ENCODE data around the gene PRSS56.

Gene PRSS56

GRCh38 chr2:232538671-232539070, 18.5 kb downstream of the PRSS56 start:
- Mint-ChIP-seq H3K4me1 (peaks cover 71% of the 10 kb centered on the region), H3K9me3 (peaks cover 8% of the 10 kb centered on the region), H3K27me3 (ENCODE audit: low read depth, poor library complexity) (no peaks in the 10 kb centered on the region), H3K27ac (peak overlapping the region; percentile 65), H3K4me3 (peak overlapping the region; percentile 64), H3K36me3 (ENCODE audit: low read depth) (peaks cover 10% of the 10 kb centered on the region)
- no peak for TF ChIP-seq CTCF (IDR thresholded peaks at IDR 0.05)
- no peak for DNase-seq

- Mint-ChIP-seq H3K4me3 (peak within 1 kb of the TSS; percentile 64), H3K36me3 (ENCODE audit: low read depth) (peaks cover 16% of the 10 kb centered on the region), H3K9me3 (peaks cover 8% of the 10 kb centered on the region), H3K27me3 (ENCODE audit: low read depth, poor library complexity) (no peaks in the 10 kb centered on the region), H3K27ac (peak within 1 kb of the TSS; percentile 74), H3K4me1 (peaks cover 62% of the 10 kb centered on the region)
- no peak for TF ChIP-seq CTCF (IDR thresholded peaks at IDR 0.05)
- peak; percentile 65 for DNase-seq
These were observed 19.4 kb downstream of the PRSS56 start, which contains the start of gene CHRNG for GRCh38 chr2:232539298-232540231. Gene CHRNG (plus strand): TSS chr2:232539692. CDS start chr2:232539748, 56 bp downstream.

GRCh38 chr2:232540441-232541041, 20.4 kb downstream of the PRSS56 start:
- Mint-ChIP-seq H3K27ac (peak overlapping the region; percentile 39), H3K9me3 (peaks cover 8% of the 10 kb centered on the region), H3K36me3 (ENCODE audit: low read depth) (peaks cover 24% of the 10 kb centered on the region), H3K27me3 (ENCODE audit: low read depth, poor library complexity) (no peaks in the 10 kb centered on the region), H3K4me1 (peaks cover 55% of the 10 kb centered on the region), H3K4me3 (peak overlapping the region; percentile 28)
- no peak for DNase-seq
- TF ChIP-seq CTCF (IDR thresholded peaks at IDR 0.05), result no peak

GRCh38 chr2:232541195-232541960, 21.2 kb downstream of the PRSS56 start:
- no peak for DNase-seq
- Mint-ChIP-seq H3K27ac (no peak overlapping the region), H3K9me3 (peaks cover 7% of the 10 kb centered on the region), H3K4me1 (peaks cover 55% of the 10 kb centered on the region), H3K36me3 (ENCODE audit: low read depth) (peaks cover 30% of the 10 kb centered on the region), H3K4me3 (no peak overlapping the region), H3K27me3 (ENCODE audit: low read depth, poor library complexity) (no peaks in the 10 kb centered on the region)
- no peak for TF ChIP-seq CTCF (IDR thresholded peaks at IDR 0.05)

GRCh38 chr2:232541961-232542714, 21.9 kb downstream of the PRSS56 start:
- Mint-ChIP-seq H3K9me3 (peaks cover 8% of the 10 kb centered on the region), H3K27me3 (ENCODE audit: low read depth, poor library complexity) (no peaks in the 10 kb centered on the region), H3K27ac (no peak overlapping the region), H3K36me3 (ENCODE audit: low read depth) (peaks cover 33% of the 10 kb centered on the region), H3K4me3 (no peak overlapping the region), H3K4me1 (peaks cover 55% of the 10 kb centered on the region)
- DNase-seq, result no peak
- TF ChIP-seq CTCF (IDR thresholded peaks at IDR 0.05), result no peak

All from nephron progenitor cell (in vitro differentiated cells).